Neural progenitor cell (in vitro differentiated cells): ENCODE results near the gene IRX2. TPM values are rescaled to one million over a fixed set of nuclear protein-coding genes. Genes with fewer than 3 reads are reported as not detected.
A peak's percentile ranks its signal among the peaks of the same experiment; 100 is the strongest.

ENCODE experiments used
- DNase-seq: peaks from one replicate; pipeline ENCODE4 v3.0.0-alpha.2; 2016; ENCODE audit warnings: low spot score
- H2AFZ ChIP-seq: fragments of 200-600 bp; sonication (generic); replicated peaks from 2 replicates; pipeline ENCODE4 v1.6.1; 2016; ENCODE audit warnings: antibody characterized with exemption
- H3F3A ChIP-seq: fragments of 200-600 bp; sonication (generic); 2 replicates; pipeline ENCODE4 v1.6.1; 2016; ENCODE audit warnings: antibody characterized with exemption, low read depth
- H3K27ac ChIP-seq: fragments of 200-600 bp; sonication (generic); 2 replicates; pipeline ENCODE4 v1.5.1; 2016; ENCODE audit warnings: mild to moderate bottlenecking
- H3K27me3 ChIP-seq: fragments of 200-600 bp; sonication (generic); 2 replicates; pipeline ENCODE4 v1.6.1; 2016; ENCODE audit warnings: mild to moderate bottlenecking, moderate library complexity
- H3K36me3 ChIP-seq: fragments of 200-600 bp; sonication (generic); 2 replicates; pipeline ENCODE4 v1.5.1; 2016
- H3K4me1 ChIP-seq: fragments of 200-600 bp; sonication (generic); 2 replicates; pipeline ENCODE4 v1.6.1; 2016; ENCODE audit warnings: mixed run types
- H3K4me2 ChIP-seq: fragments of 200-600 bp; sonication (generic); 2 replicates; pipeline ENCODE4 v1.6.1; 2016
- H3K4me3 ChIP-seq: fragments of 200-600 bp; sonication (generic); 2 replicates; pipeline ENCODE4 v1.5.1; 2016
- H3K79me2 ChIP-seq: fragments of 200-600 bp; sonication (generic); 2 replicates; pipeline ENCODE4 v1.6.1; 2016; ENCODE audit warnings: low read depth
- H3K9ac ChIP-seq: fragments of 200-600 bp; sonication (generic); 2 replicates; pipeline ENCODE4 v1.6.1; 2016
- H3K9me3 ChIP-seq: fragments of 200-600 bp; sonication (generic); 2 replicates; pipeline ENCODE4 v1.5.1; 2016; ENCODE audit warnings: low read depth
- H4K20me1 ChIP-seq: fragments of 200-600 bp; sonication (generic); 2 replicates; pipeline ENCODE4 v1.6.1; 2016; ENCODE audit warnings: low read depth
- H3K27ac Mint-ChIP-seq: 3 replicates; pipeline ENCODE4 v1.8.0; 2021; ENCODE audit warnings: mixed read lengths
- H3K27me3 Mint-ChIP-seq: 2 replicates; pipeline ENCODE4 v1.8.0; 2022; ENCODE audit warnings: low read depth, mild to moderate bottlenecking, inconsistent platforms, moderate library complexity, mixed read lengths; ENCODE audit not compliant: insufficient read depth
- H3K36me3 Mint-ChIP-seq: 3 replicates; pipeline ENCODE4 v1.8.0; 2021; ENCODE audit warnings: mixed read lengths
- H3K4me1 Mint-ChIP-seq: 3 replicates; pipeline ENCODE4 v1.8.0; 2021; ENCODE audit warnings: mixed read lengths
- H3K4me3 Mint-ChIP-seq: 3 replicates; pipeline ENCODE4 v1.8.0; 2021; ENCODE audit warnings: mild to moderate bottlenecking, moderate library complexity, mixed read lengths
- H3K9me3 Mint-ChIP-seq: 3 replicates; pipeline ENCODE4 v1.8.0; 2020; ENCODE audit warnings: mixed read lengths
- CTCF ChIP-seq: fragments of 200-600 bp; sonication (generic); IDR thresholded peaks from 2 replicates; pipeline ENCODE4 v1.5.1; 2017; ENCODE audit warnings: antibody characterized with exemption, mild to moderate bottlenecking
- EZH2 ChIP-seq: fragments of 200-600 bp; sonication (generic); IDR thresholded peaks from 2 replicates; pipeline ENCODE4 v1.6.1; 2017; ENCODE audit warnings: antibody characterized with exemption, mild to moderate bottlenecking, moderate library complexity
- EZH2phosphoT487 ChIP-seq: fragments of 200-600 bp; sonication (generic); IDR thresholded peaks from 2 replicates; pipeline ENCODE4 v1.6.1; 2017; ENCODE audit warnings: antibody characterized with exemption
- total RNA-seq: library from RNA; depleted of rRNA; stranded (reverse); fragments of >200 nt; gene quantifications from 2 replicates; pipeline ENCODE4 v1.2.3, GENCODE V29; 2015; ENCODE audit warnings: low replicate concordance

IRX2 gene
- total RNA-seq = 13.7 and 15.4 TPM in 2 replicates

GRCh38 chr5:2751592-2752021, at the start of gene IRX2:
Gene IRX2 (minus strand): TSS chr5:2751677. CDS start chr5:2751413, 264 bp downstream.
- Histone ChIP-seq H4K20me1 (peaks cover 36% of the 10 kb centered on the region), H3K79me2 (peaks cover 43% of the 10 kb centered on the region), H3K4me3 (peak within 1 kb of the TSS; percentile 69), H3K4me1 (peaks cover 28% of the 10 kb centered on the region), H3F3A (peaks cover 49% of the 10 kb centered on the region), H2AFZ (peak within 1 kb of the TSS; percentile 46), H3K27me3 (peaks cover 53% of the 10 kb centered on the region), H3K9me3 (no peaks in the 10 kb centered on the region), H3K4me2 (peak within 1 kb of the TSS; percentile 95), H3K9ac (peak within 1 kb of the TSS; percentile 47), H3K36me3 (no peaks in the 10 kb centered on the region), H3K27ac (no peak within 1 kb of the TSS)
- DNase-seq = peak; percentile 98
- Mint-ChIP-seq H3K4me1 (peaks cover 49% of the 10 kb centered on the region), H3K27ac (peak within 1 kb of the TSS; percentile 63), H3K9me3 (peaks cover 4% of the 10 kb centered on the region), H3K4me3 (peak within 1 kb of the TSS; percentile 94), H3K36me3 (peaks cover 17% of the 10 kb centered on the region), H3K27me3 (peaks cover 37% of the 10 kb centered on the region)
- TF ChIP-seq EZH2phosphoT487 = no peak
- TF ChIP-seq CTCF = no peak
- TF ChIP-seq EZH2 = no peak

GRCh38 chr5:2800035-2800434, 48.6 kb upstream of the IRX2 start:
- H3K27ac Mint-ChIP-seq = no peak overlapping the region
- Histone ChIP-seq H2AFZ (no peak overlapping the region), H3K36me3 (no peaks in the 10 kb centered on the region), H3K4me2 (no peak overlapping the region), H3K4me3 (no peak overlapping the region), H3K4me1 (no peaks in the 10 kb centered on the region), H3K27me3 (no peaks in the 10 kb centered on the region), H3K79me2 (no peaks in the 10 kb centered on the region), H3F3A (no peaks in the 10 kb centered on the region), H3K9ac (no peak overlapping the region), H3K27ac (no peak overlapping the region), H4K20me1 (no peaks in the 10 kb centered on the region), H3K9me3 (no peaks in the 10 kb centered on the region)
- no peaks in the 10 kb centered on the region for H3K4me1 Mint-ChIP-seq
- H3K4me3 Mint-ChIP-seq = no peak overlapping the region
- no peak for DNase-seq
- H3K9me3 Mint-ChIP-seq = no peaks in the 10 kb centered on the region
- H3K27me3 Mint-ChIP-seq = peaks cover 5% of the 10 kb centered on the region
- no peaks in the 10 kb centered on the region for H3K36me3 Mint-ChIP-seq
- TF ChIP-seq CTCF = no peak
- no peak for TF ChIP-seq EZH2phosphoT487
- no peak for TF ChIP-seq EZH2

GRCh38 chr5:2797981-2798380, 46.5 kb upstream of the IRX2 start:
- H3F3A ChIP-seq = no peaks in the 10 kb centered on the region

More at GRCh38 chr5:2797981-2798380, 46.5 kb upstream of the IRX2 start:
- no peak overlapping the region for H3K4me2 ChIP-seq
- H3K4me1 ChIP-seq = no peaks in the 10 kb centered on the region
- no peak for DNase-seq
- Mint-ChIP-seq H3K4me3 (no peak overlapping the region), H3K4me1 (no peaks in the 10 kb centered on the region), H3K36me3 (no peaks in the 10 kb centered on the region), H3K27me3 (peaks cover 5% of the 10 kb centered on the region), H3K27ac (no peak overlapping the region), H3K9me3 (peaks cover 5% of the 10 kb centered on the region)
- no peaks in the 10 kb centered on the region for H4K20me1 ChIP-seq
- H3K27ac ChIP-seq = no peak overlapping the region
- H3K36me3 ChIP-seq = no peaks in the 10 kb centered on the region
- no peak overlapping the region for H2AFZ ChIP-seq
- no peak overlapping the region for H3K4me3 ChIP-seq
- H3K9me3 ChIP-seq = peaks cover 5% of the 10 kb centered on the region
- no peaks in the 10 kb centered on the region for H3K79me2 ChIP-seq
- no peaks in the 10 kb centered on the region for H3K27me3 ChIP-seq
- no peak overlapping the region for H3K9ac ChIP-seq
- TF ChIP-seq EZH2 (no peak), EZH2phosphoT487 (no peak), CTCF (no peak)
